HG03565 (cell line): ENCODE results near the gene THRA.

Source experiments
- ATAC-seq: cut with Tn5 transposase; IDR thresholded peaks from one replicate; pipeline ENCODE4 v1.9.1; 2021; ENCODE audit warnings: mild to moderate bottlenecking, moderate library complexity; ENCODE audit not compliant: unreplicated experiment

THRA gene

GRCh38 chr17:40063187-40063771 lies 514 bp downstream of the THRA start:
- no peak for ATAC-seq

DNA sequence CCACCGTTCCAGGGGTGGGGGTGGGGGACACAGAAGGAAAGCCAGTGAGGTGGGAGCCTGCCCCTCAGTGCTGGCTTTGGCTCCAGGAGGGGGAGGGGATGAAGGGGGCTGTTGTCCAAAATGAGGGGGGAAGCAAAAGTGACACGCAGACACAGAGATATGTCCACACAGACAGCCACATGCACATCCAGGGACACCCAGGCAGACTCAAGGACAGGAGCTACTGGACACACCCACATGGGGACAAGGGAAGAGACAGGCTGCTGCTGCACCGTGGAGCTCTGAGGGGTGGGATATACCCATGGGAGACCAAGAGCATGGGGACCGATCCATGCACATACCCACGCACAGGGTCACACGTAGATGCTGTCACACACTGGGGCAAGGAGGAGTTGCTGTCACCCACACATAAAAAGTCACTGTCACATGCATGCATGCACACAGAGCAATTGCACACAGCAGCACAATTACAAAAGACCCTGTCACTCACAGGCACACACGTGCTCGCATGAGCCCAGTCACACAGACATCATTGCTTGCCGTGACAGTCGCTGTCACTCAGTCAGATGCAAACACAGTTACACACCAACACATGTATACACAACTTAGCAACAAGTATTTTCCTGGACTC lies 1.3 kb downstream of the THRA start:
- no peak for ATAC-seq

- no peak for ATAC-seq
Observed at GRCh38 chr17:40064971-40065768, 2.4 kb downstream of the THRA start.

GRCh38 chr17:40065769-40066510 lies 3.2 kb downstream of the THRA start:
- ATAC-seq: no peak

- no peak for ATAC-seq
Observed at GRCh38 chr17:40067710-40068109, 4.9 kb downstream of the THRA start.

DNA sequence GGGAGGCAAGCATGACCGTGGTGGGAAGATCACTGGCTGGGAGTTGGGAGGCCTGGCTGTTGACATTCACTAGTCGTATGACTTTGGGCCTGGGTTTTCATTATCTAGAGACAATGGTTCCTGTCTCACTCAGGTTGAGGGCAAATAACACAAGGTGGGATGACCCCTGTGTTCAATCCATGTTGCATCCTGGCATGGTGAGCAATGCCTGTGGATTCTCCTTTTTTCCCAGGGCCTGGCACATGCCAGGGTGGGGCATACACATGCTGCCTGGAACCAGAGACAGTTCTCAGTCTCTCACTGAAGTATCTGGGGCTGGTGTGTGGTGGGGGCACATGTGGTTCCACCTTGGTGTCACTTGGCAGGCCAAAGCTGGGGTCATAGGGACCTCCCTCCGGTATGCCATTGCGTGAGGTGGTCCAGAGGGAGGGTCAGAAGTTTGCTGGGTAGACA lies 5.4 kb downstream of the THRA start:
- ATAC-seq: no peak

DNA sequence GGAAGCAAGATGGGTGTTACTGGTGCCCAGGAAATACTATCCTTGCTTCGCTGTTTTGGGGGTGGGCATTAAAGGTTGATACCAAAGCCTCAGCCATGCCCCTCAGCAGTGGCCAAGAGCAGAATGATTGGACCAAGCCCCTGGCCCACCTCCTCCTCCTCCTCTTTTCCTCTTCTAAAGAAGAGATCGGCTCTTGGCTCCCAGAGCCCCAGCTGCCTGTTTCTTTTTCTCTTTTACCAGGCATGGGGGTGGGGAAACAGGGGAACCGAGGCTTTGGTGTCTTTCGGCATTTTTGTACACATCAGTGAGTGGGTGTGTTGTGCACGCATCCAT lies 5.8 kb downstream of the THRA start:
- ATAC-seq: no peak

GRCh38 chr17:40068917-40069750 lies 6.4 kb downstream of the THRA start:
- no peak for ATAC-seq

GRCh38 chr17:40069751-40070708 lies 7.3 kb downstream of the THRA start:
- ATAC-seq: no peak

DNA sequence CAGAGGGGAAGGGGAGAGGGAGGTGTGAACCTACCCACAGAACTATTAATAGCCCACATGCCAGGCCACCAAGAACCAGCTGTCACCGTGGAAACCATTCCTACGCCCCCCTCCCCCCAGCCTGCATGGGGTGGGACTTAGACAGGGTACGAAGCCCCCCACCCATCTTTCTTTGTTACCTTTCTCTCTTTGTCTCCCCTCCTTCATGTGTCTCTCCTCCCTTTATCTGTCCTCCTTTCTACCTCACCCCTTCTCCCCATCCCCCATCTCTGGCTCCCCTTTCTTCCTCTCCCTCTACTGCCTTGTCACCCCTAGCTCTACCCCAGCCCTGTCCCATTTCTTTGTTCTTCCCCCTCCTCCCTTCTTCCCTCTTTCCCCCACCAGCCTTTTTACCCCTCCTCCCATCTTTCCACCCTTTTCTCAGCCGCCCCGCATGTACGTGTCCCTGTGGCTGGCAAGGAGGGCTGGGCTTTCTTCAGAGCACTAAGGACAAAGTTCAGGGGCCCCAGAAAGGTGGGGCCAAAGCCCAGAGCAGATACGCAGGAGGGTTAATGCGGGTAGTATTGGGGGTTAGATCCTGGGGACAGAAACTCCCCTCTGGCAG lies 8.0 kb downstream of the THRA start:
- no peak for ATAC-seq

DNA sequence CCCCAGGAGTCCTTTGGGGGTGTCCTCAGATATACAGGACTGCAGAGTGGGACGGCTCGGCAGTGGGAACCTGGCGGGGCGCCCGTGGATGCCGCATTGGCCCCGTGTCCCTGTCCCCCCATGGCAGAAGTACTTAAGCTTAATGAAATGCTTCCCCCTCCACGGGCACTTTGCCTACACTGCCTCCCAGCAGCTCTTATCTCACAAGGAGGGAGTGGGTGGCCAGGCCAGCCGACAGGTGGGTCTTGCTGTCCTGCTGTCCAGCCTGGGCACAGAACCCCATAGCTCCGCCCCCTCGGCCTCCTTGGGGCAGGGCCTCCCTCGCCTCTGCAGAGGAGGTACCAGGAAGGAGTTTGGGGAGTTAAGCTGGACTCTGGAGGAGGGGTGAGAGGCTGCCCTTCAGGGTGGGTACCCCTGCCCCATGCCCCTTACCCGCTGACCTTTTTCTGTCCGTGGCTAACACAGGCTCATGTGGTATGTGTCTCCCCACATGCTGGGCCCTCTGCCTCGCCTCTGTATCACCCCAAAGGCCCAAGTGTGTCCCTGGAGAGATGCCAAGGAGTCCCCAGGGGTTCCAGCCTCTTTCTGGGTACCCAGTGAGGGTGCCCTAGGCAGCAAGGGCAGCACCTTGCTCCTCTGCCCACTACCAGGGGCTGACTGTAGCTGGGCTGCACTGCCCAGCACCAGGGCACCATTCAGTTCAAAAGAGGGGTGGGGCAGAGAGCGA lies 8.7 kb downstream of the THRA start:
- no peak for ATAC-seq

DNA sequence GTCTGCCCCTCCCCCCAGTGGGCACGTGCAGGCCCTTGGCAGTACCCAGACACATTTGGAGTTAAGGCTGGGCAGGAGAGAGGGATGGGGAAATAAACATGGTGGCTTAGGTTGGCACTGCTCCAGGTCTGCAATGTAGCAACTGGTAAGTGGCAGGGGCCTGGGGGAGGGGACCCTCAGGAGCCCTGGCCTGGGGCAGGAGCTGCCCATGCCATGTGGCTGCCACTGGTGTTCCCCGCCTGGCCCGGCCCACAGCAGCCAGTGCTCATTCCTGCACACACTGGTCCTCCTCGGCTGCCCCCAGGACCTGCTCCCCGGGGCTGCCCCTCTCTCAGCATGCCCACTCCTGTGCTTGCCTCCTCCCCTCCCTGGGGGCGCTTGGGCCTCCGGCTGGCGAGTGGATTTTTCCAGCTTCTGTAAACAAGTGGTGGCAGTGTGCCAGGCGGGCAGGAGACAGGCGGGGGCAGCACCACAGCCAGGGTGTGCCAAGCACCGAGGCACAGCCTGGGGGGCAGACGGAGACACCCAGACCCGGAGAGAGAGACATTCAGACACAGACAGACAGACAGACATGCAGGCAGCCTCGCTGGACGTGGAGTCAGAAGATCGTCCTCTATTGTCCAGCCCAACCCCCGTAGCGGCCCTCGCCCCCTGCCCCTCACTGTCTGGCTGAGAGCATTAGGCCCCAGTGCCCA lies 9.4 kb downstream of the THRA start:
- no peak for ATAC-seq

DNA sequence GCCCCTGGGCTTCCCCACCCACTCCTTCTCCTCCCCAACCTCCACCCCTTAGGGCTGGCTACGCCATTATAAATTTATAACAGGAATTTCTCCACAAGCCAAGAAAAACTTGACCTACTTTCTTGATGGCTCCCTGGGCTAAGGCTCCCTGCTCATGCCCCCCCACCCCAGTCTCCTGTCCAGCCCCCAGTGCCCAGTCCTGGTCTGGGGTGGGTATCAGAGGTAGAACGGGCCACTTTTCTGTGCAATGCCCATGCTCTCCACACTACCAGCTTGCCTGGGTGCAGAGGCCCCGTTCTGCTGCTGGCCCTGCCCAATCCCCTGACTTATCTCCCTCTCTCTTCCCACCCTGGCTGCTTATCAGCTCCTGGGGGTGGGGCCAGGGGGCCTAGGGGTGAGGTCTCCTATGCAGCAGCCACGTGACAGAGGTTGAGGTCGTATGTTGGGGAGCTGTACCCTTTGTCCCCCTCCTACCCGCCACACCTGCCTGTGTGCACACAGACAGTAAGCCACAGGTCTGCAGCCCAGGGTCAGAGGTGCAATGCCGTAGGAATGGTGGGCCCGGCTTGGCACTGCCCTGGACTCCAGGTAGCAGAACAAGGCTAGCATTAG lies 10.1 kb downstream of the THRA start:
- ATAC-seq: no peak

DNA sequence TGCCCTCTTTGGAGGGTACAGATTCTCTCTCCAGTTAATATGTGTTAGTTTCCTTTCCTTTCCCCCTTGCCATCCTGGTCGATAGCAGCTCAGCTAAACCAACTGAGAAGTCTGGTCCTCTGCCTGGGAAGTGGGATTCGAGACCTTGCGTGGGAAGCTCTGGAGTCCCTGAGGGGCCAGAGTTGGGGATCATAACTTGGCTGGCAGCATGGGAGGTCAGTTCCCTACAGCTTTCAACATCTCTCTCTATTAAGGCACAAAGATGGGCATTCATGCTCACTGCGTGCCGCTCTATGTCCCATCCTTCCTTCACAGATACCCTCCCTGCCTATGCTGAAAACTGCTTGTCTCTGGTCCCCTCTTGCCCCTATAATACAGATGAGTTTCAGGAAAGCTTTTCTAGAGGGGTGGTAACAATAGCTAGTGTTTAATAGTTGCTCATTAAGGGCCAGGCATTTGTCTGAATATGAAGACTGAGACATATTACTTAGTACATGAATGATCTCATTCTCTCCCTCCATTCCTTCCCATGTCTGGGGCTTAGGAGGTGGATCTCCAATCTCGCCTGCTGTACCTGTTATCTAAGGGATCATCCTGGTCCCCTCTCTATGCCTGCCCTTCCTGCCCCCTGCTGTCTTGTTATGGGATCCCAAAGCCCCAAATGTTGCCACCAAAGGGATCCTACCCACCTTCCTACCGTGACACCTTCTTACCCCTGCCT lies 10.8 kb downstream of the THRA start:
- no peak for ATAC-seq

DNA sequence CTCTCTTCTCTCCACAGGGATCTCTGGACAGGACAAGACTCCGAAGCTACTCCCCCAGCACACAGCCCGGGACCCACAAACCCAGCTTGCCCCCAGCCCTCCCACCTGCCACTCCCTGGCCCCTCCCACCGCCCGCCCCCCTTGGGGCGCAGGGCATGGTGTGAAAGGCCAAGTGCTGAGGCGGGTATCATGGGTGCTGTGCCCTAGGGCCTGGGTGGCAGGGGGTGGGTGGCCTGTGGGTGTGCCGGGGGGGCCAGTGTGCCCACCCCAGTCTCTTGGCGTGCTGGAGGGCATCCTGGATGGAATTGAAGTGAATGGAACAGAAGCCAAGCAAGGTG lies 11.4 kb downstream of the THRA start:
- ATAC-seq: no peak

DNA sequence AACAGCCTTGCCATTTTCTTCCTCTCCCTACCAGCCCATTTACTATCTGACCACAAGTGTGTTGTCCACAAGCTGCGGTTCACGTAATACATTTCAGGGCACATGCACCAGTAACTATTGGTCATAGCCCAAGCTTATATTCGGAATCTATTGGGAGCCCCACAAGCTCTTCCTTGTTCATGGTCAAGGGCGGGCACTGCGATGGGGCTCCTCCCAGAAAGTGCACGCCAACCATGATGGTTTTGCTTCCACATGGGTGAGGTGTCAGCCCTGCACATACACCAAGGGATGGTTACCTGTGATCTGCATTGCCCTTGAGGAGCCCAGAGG lies 12.1 kb downstream of the THRA start:
- no peak for ATAC-seq
